Measurements from ENCODE around the gene CPM.

DNA sequence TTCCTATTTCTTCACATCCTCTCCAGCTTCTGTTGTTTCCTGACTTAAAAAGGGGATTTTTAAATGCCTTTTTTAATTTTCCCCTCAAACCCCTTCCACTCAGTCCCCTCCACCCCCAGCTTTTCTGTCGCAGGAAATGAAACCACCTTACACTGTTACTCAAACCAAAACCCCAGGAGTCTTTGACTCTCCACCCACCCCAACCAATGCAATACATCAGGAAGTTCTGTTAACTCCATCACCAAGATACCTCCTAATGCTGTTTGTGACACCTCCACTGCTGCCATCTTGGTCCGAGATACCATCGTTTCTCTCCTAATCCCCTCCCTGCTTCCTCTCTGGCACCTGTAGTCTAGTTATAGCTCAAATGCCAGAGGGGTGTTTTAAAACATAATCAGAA lies 25.4 kb upstream of the CPM start:
- TF ChIP-seq ZFP30 (CRISPR knock-in tag; IDR thresholded peaks at IDR 0.05) (no peak), PPARA (CRISPR knock-in tag; IDR thresholded peaks at IDR 0.05; ENCODE audit: borderline replicate concordance) (no peak), ARNTL (CRISPR knock-in tag; IDR thresholded peaks at IDR 0.05; ENCODE audit: borderline replicate concordance, low read depth) (no peak), RARB (CRISPR knock-in tag; IDR thresholded peaks at IDR 0.05) (no peak), OSR1 (CRISPR knock-in tag; IDR thresholded peaks at IDR 0.05) (no peak), TCF4 (CRISPR knock-in tag; IDR thresholded peaks at IDR 0.05; ENCODE audit: borderline replicate concordance) (no peak), CSDC2 (CRISPR knock-in tag; IDR thresholded peaks at IDR 0.05) (no peak), GLIS3 (CRISPR knock-in tag; IDR thresholded peaks at IDR 0.05) (no peak), TOX (CRISPR knock-in tag; IDR thresholded peaks at IDR 0.05; ENCODE audit: borderline replicate concordance) (no peak), BACH2 (CRISPR knock-in tag; IDR thresholded peaks at IDR 0.05; ENCODE audit: borderline replicate concordance) (no peak)
- TF ChIP-seq, protein P1, sequence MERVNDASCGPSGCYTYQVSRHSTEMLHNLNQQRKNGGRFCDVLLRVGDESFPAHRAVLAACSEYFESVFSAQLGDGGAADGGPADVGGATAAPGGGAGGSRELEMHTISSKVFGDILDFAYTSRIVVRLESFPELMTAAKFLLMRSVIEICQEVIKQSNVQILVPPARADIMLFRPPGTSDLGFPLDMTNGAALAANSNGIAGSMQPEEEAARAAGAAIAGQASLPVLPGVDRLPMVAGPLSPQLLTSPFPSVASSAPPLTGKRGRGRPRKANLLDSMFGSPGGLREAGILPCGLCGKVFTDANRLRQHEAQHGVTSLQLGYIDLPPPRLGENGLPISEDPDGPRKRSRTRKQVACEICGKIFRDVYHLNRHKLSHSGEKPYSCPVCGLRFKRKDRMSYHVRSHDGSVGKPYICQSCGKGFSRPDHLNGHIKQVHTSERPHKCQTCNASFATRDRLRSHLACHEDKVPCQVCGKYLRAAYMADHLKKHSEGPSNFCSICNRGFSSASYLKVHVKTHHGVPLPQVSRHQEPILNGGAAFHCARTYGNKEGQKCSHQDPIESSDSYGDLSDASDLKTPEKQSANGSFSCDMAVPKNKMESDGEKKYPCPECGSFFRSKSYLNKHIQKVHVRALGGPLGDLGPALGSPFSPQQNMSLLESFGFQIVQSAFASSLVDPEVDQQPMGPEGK (CRISPR knock-in tag; IDR thresholded peaks at IDR 0.05; ENCODE audit: borderline replicate concordance): no peak
